Activated T-cell treated with anti-CD3 and anti-CD28 coated beads for 1 hour (primary cell): ENCODE measurements around the gene PSMG4.

Experiments used
- DNase-seq: peaks from one replicate; pipeline ENCODE4 v3.0.0-alpha.2; 2020; ENCODE audit warnings: low read depth

Gene PSMG4

DNA sequence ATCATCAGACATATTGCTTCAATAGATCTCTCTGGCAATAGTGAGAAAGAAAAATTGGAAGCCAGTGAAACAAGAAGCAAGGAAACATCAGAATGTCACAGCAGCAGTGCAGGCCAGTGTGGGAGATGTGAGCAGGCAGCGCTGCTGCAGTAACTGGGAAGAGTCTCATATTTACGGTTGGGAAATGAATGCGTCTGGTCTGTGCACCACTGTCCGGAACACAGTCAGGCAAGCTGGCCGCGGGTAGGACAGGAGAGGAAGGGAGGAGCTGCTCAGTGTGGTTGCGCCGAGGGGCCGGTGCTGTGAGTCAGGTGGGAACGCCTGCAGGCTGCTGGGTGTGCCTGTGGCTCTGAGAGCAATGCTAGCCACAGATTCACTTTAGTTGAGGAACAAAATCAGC, 6.4 kb upstream of the PSMG4 start:
- no peak for DNase-seq

DNA sequence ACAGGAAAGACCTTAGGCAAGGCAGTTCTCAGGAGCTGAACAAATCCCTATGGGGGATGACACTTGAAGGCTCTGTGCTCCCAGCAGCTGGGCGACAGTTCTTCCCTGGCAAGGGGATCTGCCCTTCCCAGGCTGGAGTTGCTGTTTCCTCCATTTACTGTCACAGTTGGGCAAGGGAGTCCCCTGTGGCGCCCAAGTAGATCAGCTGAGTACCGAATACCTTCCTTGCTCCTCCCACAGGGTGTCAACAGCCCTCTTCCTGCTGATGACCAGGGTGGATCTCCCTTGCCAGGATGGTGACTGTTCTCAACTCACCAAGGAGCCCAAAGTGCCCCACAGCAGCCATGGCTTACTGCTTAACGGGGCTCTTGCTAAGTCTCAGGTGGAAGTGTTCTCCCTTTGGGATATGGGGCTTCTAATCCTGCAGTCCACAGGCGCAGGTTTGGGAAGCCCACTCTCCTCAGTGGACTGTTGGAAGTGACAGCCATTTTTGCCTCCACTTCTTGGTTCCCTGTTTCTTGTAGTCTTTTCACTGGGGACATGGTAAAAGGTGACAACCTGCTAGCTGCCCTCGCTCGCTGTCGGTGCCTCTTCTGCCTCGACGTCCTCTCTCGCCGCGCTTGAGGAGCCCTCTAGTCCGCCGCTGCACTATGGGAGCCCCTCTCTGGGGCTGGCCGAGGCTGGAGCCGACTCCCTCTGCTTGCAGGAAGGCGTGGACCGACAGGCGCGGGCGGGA, 5.7 kb upstream of the PSMG4 start:
- no peak for DNase-seq

DNA sequence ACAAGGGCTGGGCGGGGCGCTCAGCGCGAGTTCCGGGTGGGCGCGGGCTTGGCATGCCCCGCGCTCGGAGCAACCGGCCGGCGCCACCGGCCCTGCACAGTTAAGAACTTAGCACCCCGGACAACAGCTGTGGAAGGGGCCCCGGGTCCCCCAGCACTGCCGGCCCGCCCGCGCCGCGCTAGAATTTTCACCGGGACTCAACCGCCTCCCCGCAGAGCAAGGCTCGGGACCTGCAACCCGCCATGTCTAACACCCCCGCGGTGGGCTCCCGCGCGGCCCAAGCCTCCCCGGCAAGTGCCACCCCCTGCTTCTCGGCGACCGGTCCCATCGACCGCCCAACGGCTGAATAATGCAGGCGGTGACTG, 5.2 kb upstream of the PSMG4 start:
- DNase-seq, result no peak

DNA sequence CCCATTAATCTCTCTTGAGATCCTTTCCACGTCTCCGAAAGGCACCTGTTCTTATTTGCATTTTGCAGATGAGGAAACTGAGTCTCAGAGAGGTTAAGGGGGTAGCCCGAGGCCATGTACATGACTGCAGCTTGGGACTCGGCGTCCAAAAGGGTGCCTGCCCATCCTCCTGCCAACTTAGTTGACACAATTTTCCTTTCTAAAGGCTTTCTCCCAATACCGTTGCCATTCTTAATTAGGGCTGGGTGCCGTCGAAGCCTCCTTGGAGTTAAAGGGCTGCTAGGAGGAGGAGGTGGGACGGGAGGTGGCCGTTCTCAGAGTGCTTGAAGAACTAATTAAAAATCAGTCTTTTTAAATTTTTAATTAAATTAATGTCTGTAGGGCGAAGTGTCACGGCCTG, 546 bp upstream of the PSMG4 start:
- no peak for DNase-seq

DNA sequence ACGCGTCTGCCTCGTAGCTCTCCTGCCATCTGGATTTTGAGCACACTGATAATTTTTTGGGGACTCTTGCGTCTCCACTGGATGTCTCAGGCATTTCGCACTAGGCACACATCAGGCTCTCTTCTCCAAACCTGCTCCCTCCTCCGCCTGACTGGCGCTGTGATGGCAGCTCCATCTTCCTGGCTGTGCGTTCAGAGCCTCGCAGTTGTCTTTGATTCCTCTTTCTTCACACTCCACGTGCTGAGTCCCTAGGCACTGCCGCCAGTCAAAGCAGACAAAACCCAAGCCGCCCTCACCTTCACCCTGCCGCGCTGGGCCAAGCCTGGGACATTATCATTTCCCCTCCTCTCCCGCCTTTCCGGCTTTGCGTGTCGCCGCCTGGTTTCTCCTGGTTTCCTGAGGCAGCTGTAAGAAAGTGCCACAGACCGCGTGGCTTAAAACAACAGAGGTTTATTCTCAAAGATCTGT, 778 bp downstream of the PSMG4 start:
- DNase-seq, result no peak

DNA sequence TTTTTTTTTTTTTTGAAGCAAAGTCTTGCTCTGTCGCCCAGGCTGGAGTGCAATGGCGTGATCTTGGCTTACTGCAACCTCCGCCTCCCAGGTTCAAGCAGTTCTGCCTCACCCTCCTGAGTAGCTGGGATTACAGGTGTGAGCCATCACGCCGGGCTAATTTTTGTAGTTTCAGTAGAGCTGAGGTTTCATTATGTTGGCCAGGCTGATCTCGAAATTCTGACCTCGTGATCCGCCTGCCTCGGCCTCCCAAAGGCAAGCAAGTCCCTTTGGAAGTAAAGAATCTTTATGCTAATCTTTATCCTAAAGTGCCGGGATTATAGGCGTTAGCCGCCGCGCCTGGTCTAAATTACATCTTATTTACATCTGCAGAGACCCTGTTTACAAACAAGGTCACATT, 1.5 kb downstream of the PSMG4 start:
- DNase-seq, result no peak

DNA sequence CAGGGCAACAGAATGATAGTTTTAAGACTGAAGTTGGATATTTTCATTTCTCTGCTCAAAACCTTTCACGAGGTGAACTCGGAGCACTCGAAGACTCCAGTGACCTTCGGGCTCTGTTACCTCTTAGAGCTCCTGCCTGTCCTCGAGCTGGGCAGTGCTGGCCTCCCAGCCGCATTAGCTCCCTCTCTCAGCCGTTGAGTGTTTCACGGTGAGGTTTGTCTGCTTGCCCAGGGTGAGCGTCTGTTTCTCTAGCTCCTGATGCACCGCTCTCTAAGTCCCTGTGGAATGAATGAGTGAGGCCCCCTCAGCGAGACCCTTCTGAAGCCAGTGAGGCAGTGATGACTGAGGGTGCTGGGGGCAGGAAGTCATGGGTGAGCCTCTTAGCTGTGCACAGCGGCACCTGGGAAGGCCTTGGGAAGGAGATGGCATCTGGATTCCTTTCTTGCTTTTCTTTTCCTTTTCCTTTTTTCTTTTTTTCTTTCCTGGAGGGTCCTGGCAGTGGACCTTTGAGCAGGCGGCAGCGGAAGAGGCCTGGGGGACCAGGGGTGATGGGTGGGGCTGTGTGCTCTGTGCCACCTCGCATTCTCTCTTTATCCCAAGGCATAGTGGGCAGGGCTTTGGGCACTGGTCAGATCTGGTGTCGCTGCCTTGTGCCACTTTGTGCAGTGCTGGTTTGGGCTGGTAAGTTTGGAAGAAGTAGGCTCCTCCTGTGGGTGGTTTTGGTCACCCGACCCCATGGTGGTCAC, 2.2 kb downstream of the PSMG4 start:
- DNase-seq, result no peak

DNA sequence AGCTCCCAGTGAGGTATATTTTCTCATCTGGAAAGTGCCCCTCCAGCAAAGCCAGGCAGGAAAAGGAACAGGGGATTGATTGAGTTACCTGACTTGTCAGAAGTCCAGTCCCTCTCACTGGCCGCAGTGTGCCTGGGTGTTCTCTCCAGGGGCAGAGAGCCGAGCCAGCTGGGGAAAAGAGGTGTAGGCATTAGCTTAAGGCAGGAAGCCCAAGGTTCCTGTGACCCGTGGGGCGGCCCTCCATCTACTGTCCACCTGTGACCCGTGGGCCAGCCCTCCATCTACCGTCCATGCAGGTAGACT, 2.7 kb downstream of the PSMG4 start:
- no peak for DNase-seq

DNA sequence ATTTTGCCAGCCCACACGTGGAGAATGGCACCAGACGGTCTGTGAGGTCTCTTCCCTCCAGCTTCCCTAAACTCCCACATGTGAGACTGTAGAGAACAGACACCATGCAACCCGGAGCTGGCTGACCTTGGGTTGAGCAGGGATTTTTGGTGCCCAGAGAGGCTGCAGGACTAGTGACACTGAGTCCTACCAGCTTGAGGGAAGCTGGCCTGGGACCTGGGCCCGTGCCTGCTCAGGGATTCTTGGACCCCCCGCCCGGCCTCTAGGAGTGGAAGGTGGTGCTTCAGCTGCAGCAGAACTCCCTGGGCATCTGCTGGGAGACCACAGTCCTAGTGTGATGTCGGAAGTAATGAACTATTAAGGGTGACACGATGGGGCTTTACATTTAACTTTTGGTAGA, 3.2 kb downstream of the PSMG4 start:
- no peak for DNase-seq

DNA sequence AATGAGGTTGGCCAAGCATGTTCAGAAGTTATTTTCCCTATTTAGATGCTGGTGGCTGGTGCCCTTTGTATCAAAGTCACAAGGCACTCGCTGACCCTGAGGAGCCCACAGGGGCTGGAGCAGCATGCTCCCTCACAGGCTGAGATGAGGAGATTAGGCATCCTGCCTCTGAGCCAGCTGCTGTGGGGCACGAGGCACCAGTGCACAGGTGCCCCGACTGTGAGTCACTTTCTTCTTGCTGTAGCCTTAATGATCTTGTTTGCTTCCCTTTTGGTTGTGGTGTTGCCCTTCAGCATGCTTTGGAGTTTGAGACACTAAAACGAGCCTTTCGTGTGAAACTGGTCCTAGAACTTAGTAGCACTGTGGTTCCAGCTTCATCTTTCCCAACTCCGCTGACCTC, 4.3 kb downstream of the PSMG4 start:
- DNase-seq, result no peak

DNA sequence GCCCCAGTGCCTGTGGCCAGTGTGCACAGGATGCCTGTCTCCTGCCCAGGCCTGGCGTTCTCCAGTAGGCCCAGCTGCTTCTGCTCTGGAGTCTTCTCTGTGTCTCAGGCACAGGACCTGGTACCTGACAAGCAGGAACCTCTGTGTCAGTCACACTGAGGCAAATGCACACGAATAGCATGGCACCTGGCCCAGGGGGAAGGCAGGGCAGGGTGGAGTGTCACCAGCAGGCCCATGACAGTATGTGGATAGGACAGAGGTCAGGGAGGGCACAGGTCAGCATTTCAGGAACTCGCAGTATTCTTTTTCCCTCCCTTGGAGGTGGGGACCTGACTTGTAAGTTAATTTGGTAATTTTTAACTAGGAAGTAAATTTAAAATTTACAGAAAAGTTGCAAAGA, 5.6 kb downstream of the PSMG4 start:
- DNase-seq, result no peak

DNA sequence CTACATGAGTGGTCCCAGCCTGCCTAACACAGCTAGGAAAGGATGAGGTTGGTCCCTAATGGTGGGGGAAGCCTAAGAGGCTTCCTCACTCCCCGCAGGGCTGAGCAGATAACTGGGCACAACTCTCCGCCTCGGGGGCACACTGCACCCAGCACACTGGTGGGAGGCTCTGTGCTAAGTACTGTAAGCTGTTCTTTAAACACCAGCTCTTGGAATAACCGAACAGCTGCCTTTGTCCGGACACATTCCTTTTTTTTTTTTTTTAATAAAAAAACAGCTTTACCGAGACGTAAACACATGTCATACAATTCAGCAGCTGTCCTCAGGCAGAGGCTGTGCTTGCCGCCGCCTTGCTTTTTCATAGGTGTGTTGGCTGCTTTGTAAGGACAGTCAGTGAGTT, 6.9 kb downstream of the PSMG4 start:
- DNase-seq, result no peak

DNA sequence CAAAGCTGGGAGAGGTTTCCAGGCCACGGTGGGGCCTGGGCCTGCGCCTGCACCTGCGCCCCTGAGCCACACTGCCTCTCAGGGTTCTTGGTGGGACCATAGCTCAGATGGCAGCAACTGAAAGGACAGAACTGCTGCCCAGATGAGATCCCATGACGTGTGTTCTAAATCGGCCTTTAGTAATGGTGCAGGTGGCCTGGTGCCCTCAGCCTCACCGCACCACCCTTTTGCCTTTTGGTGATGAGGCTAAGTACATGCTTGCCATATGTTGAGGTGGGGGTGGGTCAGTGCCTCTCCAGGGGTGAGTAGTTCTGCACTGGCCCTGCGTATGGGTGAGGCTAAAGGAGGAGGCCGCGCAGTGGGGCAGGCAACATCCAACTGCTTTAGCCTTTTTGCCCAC, 7.4 kb downstream of the PSMG4 start:
- no peak for DNase-seq

DNA sequence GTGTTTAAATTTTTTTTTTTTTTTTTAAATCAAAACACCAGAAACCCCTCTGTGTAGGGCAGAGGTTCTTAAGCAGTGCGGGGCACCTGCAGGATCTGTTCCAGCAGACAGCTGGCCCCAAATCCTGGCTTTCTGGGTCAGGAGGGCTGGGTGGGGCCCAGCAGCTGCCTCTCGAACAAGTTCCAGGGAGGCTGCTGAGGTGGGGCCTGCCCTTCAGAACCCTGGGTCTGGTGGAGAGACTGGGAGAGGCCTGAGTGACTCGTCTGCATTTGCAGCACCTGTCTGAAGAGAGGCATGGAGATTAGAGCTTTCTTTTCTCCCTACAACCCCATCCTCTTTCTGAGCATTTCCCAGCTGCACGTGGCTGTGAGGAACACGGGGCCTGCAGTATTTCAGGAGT, 8.4 kb downstream of the PSMG4 start:
- no peak for DNase-seq

DNA sequence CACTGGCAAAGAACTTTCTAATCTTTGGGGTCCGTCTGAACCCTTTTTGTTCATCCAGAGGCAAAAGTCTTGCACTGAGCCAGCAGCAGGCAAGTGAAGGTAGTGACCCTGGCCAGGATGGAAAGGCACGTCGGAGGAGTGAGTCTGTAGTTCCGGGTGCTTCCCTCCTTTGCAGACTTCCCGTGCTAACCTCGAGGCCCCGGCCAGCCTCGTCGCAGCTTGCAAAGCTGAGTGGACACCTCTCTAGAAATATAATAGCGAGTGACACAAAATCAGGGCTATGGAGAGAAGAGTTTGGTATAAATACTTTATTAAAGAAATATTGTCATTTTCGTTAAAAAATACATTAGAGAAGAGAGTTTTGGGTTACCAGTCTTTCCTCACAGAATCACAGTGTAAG, 9.9 kb downstream of the PSMG4 start:
- no peak for DNase-seq

DNA sequence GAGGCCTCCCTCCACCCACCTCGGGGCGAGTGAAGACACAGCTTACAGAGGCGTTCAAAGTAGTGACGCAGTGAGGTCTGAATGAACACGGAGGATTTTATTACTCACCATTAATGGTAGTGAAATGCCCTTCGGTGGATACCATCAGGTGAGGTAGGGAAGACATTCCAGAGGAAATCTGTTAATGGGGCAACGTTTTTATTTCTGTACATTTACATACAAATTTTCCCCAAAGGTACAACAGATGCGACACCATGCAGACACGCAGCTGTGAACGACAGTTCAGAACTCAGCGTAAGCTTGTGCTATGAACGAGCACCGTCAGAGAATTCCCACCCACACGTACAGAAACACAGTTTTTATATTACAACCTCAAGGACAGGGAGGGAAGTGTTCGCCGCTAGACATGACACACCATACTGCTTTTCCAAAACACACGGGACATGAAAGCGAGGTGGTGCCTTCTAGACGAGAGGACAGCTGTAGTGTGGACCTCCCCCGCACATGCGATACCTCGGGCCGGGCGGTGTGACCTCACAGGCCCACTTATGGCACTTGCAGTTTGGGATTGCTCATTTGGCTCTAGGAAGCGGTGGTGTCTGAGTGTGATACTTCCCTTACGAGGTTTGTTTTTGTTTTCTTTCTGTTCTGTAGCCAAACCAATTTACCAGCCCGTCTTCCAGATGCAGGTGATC, 10.7 kb downstream of the PSMG4 start:
- DNase-seq, result no peak

DNA sequence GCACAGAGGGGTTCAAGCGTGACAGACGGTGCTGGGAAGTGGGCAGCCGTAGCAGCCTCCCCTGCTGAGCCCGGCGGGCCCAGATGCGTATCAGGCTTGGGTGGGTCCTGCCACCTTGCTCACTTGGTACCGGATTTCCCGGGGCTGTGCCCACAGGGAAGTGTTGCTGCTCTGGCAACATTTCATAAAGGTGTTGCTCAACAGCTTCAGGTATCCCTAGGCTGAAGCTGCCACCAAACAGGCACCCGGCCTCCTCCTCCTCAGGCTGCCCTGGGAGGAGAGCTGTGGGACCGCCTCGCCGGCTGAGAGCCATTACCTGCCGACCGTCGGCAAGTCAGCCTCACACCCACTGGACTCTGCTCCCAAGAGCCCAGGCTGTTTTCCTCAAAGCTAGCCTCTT, 11.5 kb downstream of the PSMG4 start:
- no peak for DNase-seq

DNA sequence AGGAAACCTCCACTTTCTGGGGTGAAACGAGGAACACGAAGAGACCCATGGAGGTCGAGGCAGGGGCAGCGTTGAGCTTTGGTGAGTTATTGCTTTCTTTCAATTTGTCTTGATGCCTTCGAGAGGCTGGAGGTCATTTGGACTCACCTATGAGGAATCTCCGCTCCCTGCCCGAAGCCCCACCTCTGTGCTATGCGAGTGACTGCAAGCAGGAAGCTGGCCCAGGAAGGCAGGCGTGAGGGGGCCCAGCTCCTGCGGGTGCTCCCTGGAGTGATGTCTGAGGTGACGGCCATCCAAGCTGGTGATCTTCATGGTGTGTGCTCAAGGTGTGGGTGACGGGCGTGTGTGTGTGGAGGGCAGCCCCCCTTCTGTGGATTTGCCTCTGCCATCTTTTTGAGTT, 13.0 kb downstream of the PSMG4 start:
- no peak for DNase-seq

DNA sequence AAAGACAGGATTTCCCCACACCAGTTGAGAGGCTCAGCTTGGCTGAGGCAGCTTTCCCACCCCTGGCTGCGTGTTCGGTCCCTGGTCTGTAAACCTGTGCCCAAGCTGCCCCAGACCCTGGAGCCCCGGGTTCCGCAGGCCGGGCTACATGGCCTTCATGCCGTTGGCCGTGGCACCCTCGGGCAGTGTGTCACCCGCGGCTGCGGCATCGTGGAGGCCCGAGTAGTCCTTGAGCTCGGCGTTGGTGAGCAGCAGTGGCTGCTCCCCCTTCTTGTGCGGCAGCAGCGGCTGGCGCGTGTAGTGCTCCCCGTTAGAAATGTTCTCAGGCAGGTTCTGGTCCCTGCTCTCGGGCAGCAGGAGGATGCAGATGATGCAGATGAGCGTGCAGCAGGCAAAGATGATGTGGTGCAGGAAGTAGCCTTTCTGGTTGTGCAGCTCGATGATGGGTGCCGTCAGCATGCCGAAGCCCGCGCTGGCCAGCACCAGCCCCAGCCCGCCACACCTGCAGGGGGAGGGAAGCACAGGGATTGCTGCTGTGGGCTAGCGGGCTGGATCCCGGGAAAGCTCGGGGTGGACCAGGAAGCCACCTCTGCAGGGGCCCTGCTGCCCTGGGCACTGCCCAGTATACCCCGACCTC, 14.3 kb downstream of the PSMG4 start:
- DNase-seq, result no peak

DNA sequence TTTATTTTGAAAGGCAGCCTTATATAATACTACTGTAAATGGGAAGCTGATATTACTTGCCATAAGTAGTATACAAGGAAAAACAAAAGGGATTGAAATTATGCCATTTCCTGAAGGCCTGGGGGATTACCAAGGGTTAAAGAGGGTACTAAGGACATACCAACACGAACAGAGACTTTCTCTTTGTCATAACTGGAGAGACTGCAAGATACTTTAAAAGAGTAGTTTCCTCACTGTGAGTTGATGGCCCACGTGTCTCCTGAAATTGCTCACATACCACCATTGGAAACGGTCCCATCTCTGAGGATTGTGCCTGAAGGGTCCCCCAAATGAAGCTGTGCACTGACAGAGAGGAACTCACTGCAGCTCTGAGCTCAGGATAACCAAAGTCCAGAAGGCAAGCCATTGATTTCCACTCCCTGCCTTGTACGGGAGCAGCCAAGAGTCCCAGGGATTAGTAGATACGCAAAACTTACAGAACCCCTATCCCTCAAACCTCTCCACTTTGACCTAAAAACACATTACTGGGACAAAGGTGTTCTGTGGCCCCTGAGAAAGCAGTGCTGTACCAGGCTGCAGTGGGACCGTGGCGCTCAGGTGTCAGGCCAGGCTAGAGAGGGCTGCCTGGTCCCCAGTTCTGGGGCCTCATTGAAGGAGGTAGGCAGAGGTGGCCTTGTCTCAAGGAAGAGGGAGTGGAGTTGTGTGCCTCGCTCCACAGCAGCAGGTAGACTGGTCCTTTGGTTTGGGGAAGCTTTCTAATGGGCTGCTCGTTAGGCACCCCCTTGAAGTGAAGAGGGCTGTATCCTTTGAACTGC, 15.2 kb downstream of the PSMG4 start:
- DNase-seq, result no peak

DNA sequence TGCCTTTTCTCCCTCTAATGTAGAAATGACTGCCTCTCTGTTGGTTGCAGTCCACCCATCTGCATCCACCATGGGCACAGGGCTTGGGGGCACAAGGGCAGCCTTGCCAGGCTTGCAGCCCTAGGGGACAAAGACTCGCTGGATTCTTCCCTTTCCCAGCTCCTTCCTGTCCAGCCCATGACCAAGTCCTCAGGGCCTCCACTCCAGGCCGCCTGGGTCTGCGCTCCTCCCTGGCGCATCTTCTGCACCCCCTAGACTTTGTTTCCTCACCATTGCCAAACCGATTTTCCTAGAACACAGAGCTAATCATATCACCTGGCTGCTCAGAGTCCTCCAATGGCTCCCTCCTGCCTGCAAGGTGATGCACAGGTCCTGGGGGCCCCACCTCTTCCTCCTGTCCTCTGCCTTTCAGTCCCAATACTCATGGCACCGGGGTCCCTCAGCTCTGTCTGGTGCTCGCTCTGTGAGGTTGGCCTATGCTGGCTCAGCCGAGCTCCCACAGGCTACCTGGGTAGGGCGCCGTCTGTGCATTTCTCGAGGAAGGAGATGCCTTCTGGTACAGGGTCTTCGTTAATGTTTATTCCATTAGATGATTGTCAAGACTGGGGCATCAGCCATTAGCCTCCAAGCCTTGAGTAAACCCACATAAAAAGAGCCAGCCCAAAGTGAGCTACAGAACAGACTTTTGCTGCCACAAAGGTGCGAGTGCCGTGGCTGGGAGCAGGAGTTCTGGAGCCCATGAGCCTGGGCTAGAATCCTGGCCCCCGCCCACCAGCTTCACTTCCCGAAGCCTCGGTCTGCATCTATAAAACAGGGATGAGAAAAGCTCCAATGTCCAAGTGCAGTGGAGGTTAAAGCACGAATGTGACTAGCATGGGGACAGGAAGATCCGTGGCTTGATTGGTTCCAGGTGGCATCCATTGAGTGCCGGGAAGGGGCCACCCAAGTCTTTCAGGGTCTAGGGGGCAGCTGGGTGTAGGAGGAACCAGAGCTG, 17.7 kb downstream of the PSMG4 start:
- DNase-seq, result no peak
